Measurements from ENCODE around the gene LCTL. TPM values are rescaled to one million over a fixed set of nuclear protein-coding genes. Genes with fewer than 3 reads are reported as not detected.

LCTL gene
- total RNA-seq, 1 experiment from 2014 or later, result not detected

- Histone ChIP-seq H3K9me2 (ENCODE audit: insufficient read depth) (no peaks in the 10 kb centered on the region), H4K20me1 (ENCODE audit: insufficient read depth) (no peaks in the 10 kb centered on the region), H3K4me2 (ENCODE audit: low read length) (no peak overlapping the region), H3K4me3 (replicated peaks in 1 of 2; ENCODE audit: low read depth in 1 of 2, low read length in 2 of 2) (no peak overlapping the region), H3K9ac (ENCODE audit: low read length) (no peak overlapping the region), H3K27ac (ENCODE audit: low read depth, low read length) (no peak overlapping the region), H3K27me3 (ENCODE audit: insufficient read depth, low read length) (no peaks in the 10 kb centered on the region), H2AFZ (ENCODE audit: low read depth, low read length, poor library complexity, severe bottlenecking) (no peak overlapping the region), H3K79me2 (ENCODE audit: insufficient read depth, low read length) (peaks cover under 1% of the 10 kb centered on the region; the same call in 1 of the 2 replicates), H3K4me1 (ENCODE audit: control insufficient read depth in 1 of 2, insufficient read depth in 2 of 2, low read length in 2 of 2) (no peaks in the 10 kb centered on the region), H3K36me3 (ENCODE audit: control insufficient read depth in 1 of 2, insufficient read depth in 2 of 2, low read length in 2 of 2) (peaks cover 24 to 29% of the 10 kb centered on the region in 2 experiments; a peak in 3 of 4 replicates), H3K9me3 (ENCODE audit: control insufficient read depth in 1 of 2, insufficient read depth in 1 of 2, low read depth in 1 of 2, low read length in 2 of 2) (no peaks in the 10 kb centered on the region)
- POLR2A ChIA-PET, result no interaction called here
- RAD21 ChIA-PET (ENCODE audit: low non-redundant PET in 1 of 2, low total read pairs in 2 of 2, uncharacterized antibody in 2 of 2, unreplicated experiment in 2 of 2), result no interaction called here
- CTCF ChIA-PET, result no interaction called here
- intact Hi-C loops (cut with micrococcal nuclease), result no loop called here
- DNase-seq (ENCODE audit: low read depth, low spot score), result no peak
- BruUV-seq (replicated peaks), result no TSS peak
- no peak for ATAC-seq
- TF ChIP-seq SIN3A (IDR thresholded peaks at IDR 0.05; ENCODE audit: low read depth) (no peak), POLR2A (IDR thresholded peaks at IDR 0.05; ENCODE audit: borderline replicate concordance, extremely low read depth, insufficient read depth, insufficient read length) (no peak), EZH2 (IDR thresholded peaks at IDR 0.05) (no peak), FOSL1 (IDR thresholded peaks at IDR 0.05; ENCODE audit: low read depth) (no peak), RAD21 (IDR thresholded peaks at IDR 0.05; ENCODE audit: low read depth) (no peak), ELF1 (IDR thresholded peaks at IDR 0.05; ENCODE audit: borderline replicate concordance, low read depth) (no peak), CBX3 (IDR thresholded peaks at IDR 0.05; ENCODE audit: low read depth) (no peak), EGR1 (IDR thresholded peaks at IDR 0.05; ENCODE audit: low read depth) (no peak), YY1 (IDR thresholded peaks at IDR 0.05; ENCODE audit: extremely low read depth, insufficient replicate concordance, low read depth, low read length) (no peak), MAX (IDR thresholded peaks at IDR 0.05) (no peak), JUND (IDR thresholded peaks at IDR 0.05) (no peak), CEBPB (IDR thresholded peaks at IDR 0.05; ENCODE audit: low read depth) (no peak), POLR2AphosphoS5 (IDR thresholded peaks at IDR 0.05; ENCODE audit: low read depth, low read length) (no peak)
These were observed 41.9 kb downstream of the LCTL start for GRCh38 chr15:66523926-66524325.

DNA sequence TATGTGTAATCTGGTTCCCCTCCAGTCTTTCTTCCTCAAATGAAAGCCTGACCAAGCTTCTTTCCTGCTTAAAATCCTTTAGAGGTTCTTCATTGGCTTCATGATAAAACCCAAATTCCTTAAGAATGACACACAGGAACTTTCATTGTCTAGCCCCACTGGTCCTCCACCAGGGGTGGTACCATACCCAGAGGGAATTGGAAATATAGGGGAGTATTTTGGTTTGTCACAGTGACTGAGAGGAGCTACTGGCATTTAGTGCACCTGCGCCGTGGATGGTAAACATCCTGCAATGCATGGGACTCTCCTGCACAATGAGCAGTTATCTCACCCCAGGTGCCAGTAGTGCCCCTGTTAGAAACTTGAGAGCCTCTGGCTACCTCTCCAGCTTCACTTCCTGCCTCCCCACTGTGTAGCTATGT is 49.9 kb downstream of the LCTL start:
- intact Hi-C loops (cut with micrococcal nuclease), result no loop called here
- H3K27me3 ChIP-seq (ENCODE audit: insufficient read depth, low read length), result no peaks in the 10 kb centered on the region
- 0 out of 2 replicates have a peak, but pooled peaks cover 6% of the 10 kb centered on the region for H3K79me2 ChIP-seq (ENCODE audit: insufficient read depth, low read length)
- H3K9me2 ChIP-seq (ENCODE audit: insufficient read depth), result no peaks in the 10 kb centered on the region
- H3K4me1 ChIP-seq (ENCODE audit: control insufficient read depth in 1 of 2, insufficient read depth in 2 of 2, low read length in 2 of 2), result peaks cover 0 to 11% of the 10 kb centered on the region in 2 experiments; a peak in 2 of 4 replicates
- peak; percentile 67 for ATAC-seq
- no peak overlapping the region for H3K4me2 ChIP-seq (ENCODE audit: low read length)
- ChIA-PET POLR2A (no interaction called here), CTCF (no interaction called here), RAD21 (ENCODE audit: low non-redundant PET in 1 of 2, low total read pairs in 2 of 2, uncharacterized antibody in 2 of 2, unreplicated experiment in 2 of 2) (no interaction called here)
- H2AFZ ChIP-seq (ENCODE audit: low read depth, low read length, poor library complexity, severe bottlenecking), result no peak overlapping the region
- H4K20me1 ChIP-seq (ENCODE audit: insufficient read depth), result no peaks in the 10 kb centered on the region
- no TSS peak for BruUV-seq (replicated peaks)
- no peak for DNase-seq (ENCODE audit: low read depth, low spot score)
- H3K4me3 ChIP-seq (replicated peaks in 1 of 2; ENCODE audit: low read depth in 1 of 2, low read length in 2 of 2), result no peak overlapping the region
- no peaks in the 10 kb centered on the region for H3K9me3 ChIP-seq (ENCODE audit: control insufficient read depth in 1 of 2, insufficient read depth in 1 of 2, low read depth in 1 of 2, low read length in 2 of 2)
- H3K36me3 ChIP-seq (ENCODE audit: control insufficient read depth in 1 of 2, insufficient read depth in 2 of 2, low read length in 2 of 2), result peaks cover 13 to 25% of the 10 kb centered on the region in 2 experiments
- H3K9ac ChIP-seq (ENCODE audit: low read length), result no peak overlapping the region
- H3K27ac ChIP-seq (ENCODE audit: low read depth, low read length), result no peak overlapping the region
- TF ChIP-seq ZBTB33 (IDR thresholded peaks at IDR 0.05; ENCODE audit: extremely low read depth, insufficient replicate concordance, low read length) (no peak), MAX (IDR thresholded peaks at IDR 0.05) (no peak), EZH2phosphoT487 (IDR thresholded peaks at IDR 0.05; ENCODE audit: borderline replicate concordance) (no peak), SRF (IDR thresholded peaks at IDR 0.05; ENCODE audit: low read depth) (no peak), JUND (IDR thresholded peaks at IDR 0.05) (no peak), POLR2A (IDR thresholded peaks at IDR 0.05; ENCODE audit: borderline replicate concordance, extremely low read depth, insufficient read depth, insufficient read length) (no peak), ZFX (IDR thresholded peaks at IDR 0.05) (no peak), CTCF (IDR thresholded peaks at IDR 0.05 in 2 of 3, conservative IDR thresholded peaks at IDR 0.05 in 1 of 3; ENCODE audit: borderline replicate concordance in 1 of 3, insufficient read depth in 1 of 3, low read depth in 2 of 3, low read length in 2 of 3) (no peak)
- TF ChIP-seq, protein P1, sequence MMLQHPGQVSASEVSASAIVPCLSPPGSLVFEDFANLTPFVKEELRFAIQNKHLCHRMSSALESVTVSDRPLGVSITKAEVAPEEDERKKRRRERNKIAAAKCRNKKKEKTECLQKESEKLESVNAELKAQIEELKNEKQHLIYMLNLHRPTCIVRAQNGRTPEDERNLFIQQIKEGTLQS (IDR thresholded peaks at IDR 0.05), result no peak
